Vagina (tissue), 2 donors: Measurements from ENCODE around the gene AHSG.

Experiments
- CTCF ChIP-seq, 3 experiments: fragments of 450-650 bp in 2 of 3; fragments of 200-600 bp in 1 of 3; sonication (generic) in 1 of 3; IDR thresholded peaks; one replicate each; pipeline ENCODE4 v1.5.1; 2017 to 2019; ENCODE audit warnings: antibody characterized with exemption in 3 of 3, mild to moderate bottlenecking in 2 of 3, moderate library complexity in 2 of 3
- POLR2A ChIP-seq, 2 donors: fragments of 450-650 bp; IDR thresholded peaks; one replicate each; pipeline ENCODE4 v1.6.1; 2017; ENCODE audit warnings: antibody characterized with exemption in 2 of 2, mild to moderate bottlenecking in 2 of 2, moderate library complexity in 2 of 2
- POLR2AphosphoS5 ChIP-seq, 2 donors: sonication (generic); formaldehyde crosslinking; IDR thresholded peaks; one replicate each; pipeline ENCODE4 v1.9.0; 2017; ENCODE audit warnings: antibody characterized with exemption in 2 of 2, mild to moderate bottlenecking in 2 of 2, low read depth in 1 of 2; ENCODE audit not compliant: insufficient read depth in 1 of 2

DNA sequence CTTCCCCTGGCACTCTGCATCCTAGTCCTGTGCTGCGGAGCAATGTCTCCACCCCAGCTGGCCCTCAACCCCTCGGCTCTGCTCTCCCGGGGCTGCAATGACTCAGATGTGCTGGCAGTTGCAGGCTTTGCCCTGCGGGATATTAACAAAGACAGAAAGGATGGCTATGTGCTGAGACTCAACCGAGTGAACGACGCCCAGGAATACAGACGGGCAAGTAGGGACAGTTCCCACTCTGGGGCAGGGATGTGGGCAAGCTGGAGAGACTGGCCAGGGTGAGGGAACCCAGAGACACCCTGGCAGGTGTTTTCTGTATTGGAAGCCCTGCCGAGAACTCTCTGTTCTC, 27.6 kb downstream of the AHSG start:
- no peak for TF ChIP-seq CTCF (IDR thresholded peaks at IDR 0.05)
- no peak for TF ChIP-seq POLR2A (IDR thresholded peaks at IDR 0.05)
- TF ChIP-seq POLR2AphosphoS5 (IDR thresholded peaks at IDR 0.05; ENCODE audit: insufficient read depth in 1 of 2, low read depth in 1 of 2) = peak in 1 of 2 donors; percentile 70
